Endothelial cell of umbilical vein (primary cell): ENCODE measurements around the gene CYFIP2. TPM values are rescaled to one million over a fixed set of nuclear protein-coding genes. Genes with fewer than 3 reads are reported as not detected.

ENCODE experiments used
- BruUV-seq: library from RNA; stranded (reverse); fragments of 400-500 nt; replicated peaks from 2 replicates; lab custom pipeline; 2021; lab: Mats Ljungman, UMichigan
- CTCF ChIA-PET: fragments of 300-600, 350-600 bp; sonication (Branson Sonifier 250); formaldehyde crosslinking; loops from one replicate; lab custom pipeline; 2021; ENCODE audit warnings: antibody characterized with exemption, inconsistent platforms; lab: Charles Lee
- POLR2A ChIA-PET: fragments of 300-600, 350-600 bp; sonication (Branson Sonifier 250); formaldehyde crosslinking; loops from one replicate; lab custom pipeline; 2021; ENCODE audit warnings: antibody characterized with exemption, inconsistent platforms; lab: Charles Lee
- DNase-seq: peaks from one replicate; pipeline ENCODE4 v3.0.0-alpha.2; 2011; ENCODE audit warnings: low read depth, low spot score
- FAIRE-seq: peaks from 2 replicates; lab custom pipeline; 2011; peaks lifted over from hg19 to GRCh38; lab: Jason Lieb, UNC
- H2AFZ ChIP-seq: 2 replicates; pipeline ENCODE4 v1.6.0; 2012; ENCODE audit warnings: low read depth, low read length, control low read depth, inconsistent platforms
- H3K27ac ChIP-seq: 2 replicates; pipeline ENCODE4 v1.5.1; 2011; ENCODE audit warnings: low read depth, mild to moderate bottlenecking, control low read depth, low read length, moderate library complexity; ENCODE audit not compliant: insufficient read depth
- H3K27me3 ChIP-seq, 2 experiments: 2 replicates each; pipeline versions ENCODE4 v1.6.0 to v1.6.1; 2011; ENCODE audit warnings: low read length in 2 of 2, mixed read lengths in 1 of 2; ENCODE audit not compliant: control insufficient read depth in 2 of 2, insufficient read depth in 2 of 2
- H3K36me3 ChIP-seq, 2 experiments: 2 replicates in 1 of 2; 3 replicates in 1 of 2; pipeline ENCODE4 v1.5.1; 2011; ENCODE audit warnings: low read length in 2 of 2, mild to moderate bottlenecking in 1 of 2, moderate library complexity in 1 of 2; ENCODE audit not compliant: control insufficient read depth in 2 of 2, insufficient read depth in 2 of 2; ENCODE audit errors: extremely low read depth in 1 of 2
- H3K4me1 ChIP-seq: 3 replicates; pipeline ENCODE4 v1.5.1; 2011; ENCODE audit warnings: mild to moderate bottlenecking, low read length; ENCODE audit not compliant: control insufficient read depth, insufficient read depth; ENCODE audit errors: extremely low read depth
- H3K4me2 ChIP-seq: 2 replicates; pipeline ENCODE4 v1.6.1; 2011; ENCODE audit warnings: low read length, control low read depth, mixed read lengths; ENCODE audit not compliant: insufficient read depth
- H3K4me3 ChIP-seq, 3 experiments: fragments of 200-600 bp in 1 of 3; sonication (generic), shearing (Covaris generic) in 1 of 3; replicated peaks in 1 of 3; 2 replicates each; pipeline ENCODE4 v1.5.1; 2011 to 2016; ENCODE audit warnings: control low read depth in 3 of 3, low read length in 3 of 3, mild to moderate bottlenecking in 2 of 3, inconsistent platforms in 1 of 3, low read depth in 1 of 3, moderate library complexity in 1 of 3; ENCODE audit not compliant: insufficient read depth in 1 of 3
- H3K79me2 ChIP-seq: 2 replicates; pipeline ENCODE4 v1.6.0; 2012; ENCODE audit warnings: low read length, inconsistent platforms; ENCODE audit not compliant: control insufficient read depth, insufficient read depth
- H3K9ac ChIP-seq: replicated peaks from 2 replicates; pipeline ENCODE3; 2011; ENCODE audit warnings: low read length, control low read depth; ENCODE audit not compliant: insufficient read depth; ENCODE audit errors: extremely low read depth
- H3K9me1 ChIP-seq: replicated peaks from 3 replicates; pipeline ENCODE4 v1.6.0; 2011; ENCODE audit warnings: mild to moderate bottlenecking, low read length; ENCODE audit not compliant: control insufficient read depth, insufficient read depth; ENCODE audit errors: extremely low read depth
- H3K9me3 ChIP-seq: replicated peaks from 2 replicates; pipeline ENCODE4 v1.5.1; 2012; ENCODE audit warnings: low read length, inconsistent platforms; ENCODE audit not compliant: control insufficient read depth, insufficient read depth
- H4K20me1 ChIP-seq: replicated peaks from 2 replicates; pipeline ENCODE3; 2011; ENCODE audit warnings: mild to moderate bottlenecking, low read length; ENCODE audit not compliant: control insufficient read depth, insufficient read depth; ENCODE audit errors: extremely low read depth
- CTCF ChIP-seq, 2 donors: IDR thresholded peaks; 1 replicate in 1 of 2; 2 replicates in 1 of 2; pipeline ENCODE4 v1.5.1; 2011; ENCODE audit warnings: low read length in 2 of 2, mild to moderate bottlenecking in 2 of 2, moderate library complexity in 2 of 2, control low read depth in 1 of 2, inconsistent platforms in 1 of 2, low read depth in 1 of 2; ENCODE audit not compliant: insufficient read depth in 1 of 2; ENCODE audit errors: extremely low read depth in 1 of 2
- EZH2 ChIP-seq: IDR thresholded peaks from 2 replicates; pipeline ENCODE4 v1.6.1; 2012; ENCODE audit warnings: borderline replicate concordance, low read depth, mild to moderate bottlenecking, moderate library complexity, low read length, inconsistent platforms; ENCODE audit not compliant: severe bottlenecking
- FOS ChIP-seq: IDR thresholded peaks from 2 replicates; pipeline ENCODE4 v1.6.1; 2011; ENCODE audit warnings: mild to moderate bottlenecking, low read length, moderate library complexity, borderline replicate concordance; ENCODE audit not compliant: insufficient read depth
- GATA2 ChIP-seq: IDR thresholded peaks from 2 replicates; pipeline ENCODE4 v1.7.0; 2011; ENCODE audit warnings: low read depth, mild to moderate bottlenecking, moderate library complexity, mixed read lengths, low read length; ENCODE audit not compliant: insufficient read length, insufficient read depth
- MAX ChIP-seq: IDR thresholded peaks from 2 replicates; pipeline ENCODE4 v1.6.1; 2011; ENCODE audit not compliant: insufficient read depth, insufficient read length
- MYC ChIP-seq: IDR thresholded peaks from one replicate; pipeline ENCODE4 v1.6.1; 2011; ENCODE audit warnings: mild to moderate bottlenecking, low read depth, low read length
- POLR2A ChIP-seq: IDR thresholded peaks from 2 replicates; pipeline ENCODE4 v1.6.1; 2012; ENCODE audit warnings: low read depth, mild to moderate bottlenecking, control low read depth, low read length
- POLR2AphosphoS5 ChIP-seq: IDR thresholded peaks from 2 replicates; pipeline ENCODE4 v1.6.1; 2012; ENCODE audit warnings: low read depth, mild to moderate bottlenecking, control low read depth, low read length, moderate library complexity; ENCODE audit not compliant: insufficient read depth
- dilution Hi-C: fragments of 300-500 bp; cut with MboI; formaldehyde crosslinking; loops from one replicate; pipeline ENCODE4 v1.15.0; 2019; ENCODE audit warnings: low sequenced_read_pairs; ENCODE audit not compliant: extremely low pct_ligation_motif_present
- intact Hi-C: fragments of 100-400 bp; cut with micrococcal nuclease; formaldehyde crosslinking; loops from one replicate; pipeline ENCODE4 v1.10.0; 2022
- polyA plus RNA-seq, 4 experiments: library from polyadenylated mRNA; depleted of rRNA in 3 of 4; stranded (reverse) in 3 of 4; unstranded in 1 of 4; fragments of >200 nt; gene quantifications; 2 replicates each; pipeline versions ENCODE4 v1.2.1 to v1.2.3, GENCODE V29; 2011 to 2012; ENCODE audit warnings: missing spikeins in 1 of 4
- total RNA-seq: library from RNA; stranded (reverse); gene quantifications from 2 replicates; pipeline ENCODE4 v1.2.3, GENCODE V29; 2021

The CYFIP2 gene
- total and polyA plus RNA-seq, 2 donors (not counting 3 experiments of a cell fraction or from before 2014, with no cell fraction given): 9.2 to 22.4 TPM

- no peak for FAIRE-seq
- Histone ChIP-seq H3K4me2 (no peak overlapping the region), H3K4me3 (no peak overlapping the region), H3K27me3 (no peaks in the 10 kb centered on the region), H3K27ac (no peak overlapping the region), H3K36me3 (no peaks in the 10 kb centered on the region), H2AFZ (no peak overlapping the region), H3K9me1 (no peaks in the 10 kb centered on the region), H3K79me2 (no peaks in the 10 kb centered on the region), H3K9me3 (no peaks in the 10 kb centered on the region), H3K4me1 (peaks cover 13% of the 10 kb centered on the region), H4K20me1 (no peaks in the 10 kb centered on the region), H3K9ac (no peak overlapping the region)
- no TSS peak for BruUV-seq
- ChIA-PET CTCF (interaction anchor here (1.1 to 5.2 kb wide), 3 partner anchors 8 to 119 kb away, joined by 3 to 36 read pairs (median 11); a partner anchor contains a TSS), POLR2A (no interaction called here)
- dilution Hi-C loops (no loop called here), intact Hi-C loops (no loop called here)
- DNase-seq: no peak
- TF ChIP-seq POLR2AphosphoS5: no peak
- TF ChIP-seq GATA2: no peak
- TF ChIP-seq EZH2: no peak
- no peak for TF ChIP-seq FOS
- TF ChIP-seq MYC: no peak
- no peak for TF ChIP-seq POLR2A
- TF ChIP-seq MAX: no peak
- TF ChIP-seq CTCF (IDR thresholded peaks at IDR 0.05; ENCODE audit: extremely low read depth in 1 of 2, insufficient read depth in 1 of 2, low read depth in 1 of 2, low read length in 2 of 2): no peak
These were observed 86.9 kb downstream of the CYFIP2 start for GRCh38 chr5:157352756-157353340.
